Measurements from ENCODE around the gene CPLX4. TPM values are rescaled to one million over a fixed set of nuclear protein-coding genes. Genes with fewer than 3 reads are reported as not detected.
A peak's percentile ranks its signal among the peaks of the same experiment; 100 is the strongest.

CPLX4 gene
- total RNA-seq, 1 experiment from 2014 or later = not detected

DNA sequence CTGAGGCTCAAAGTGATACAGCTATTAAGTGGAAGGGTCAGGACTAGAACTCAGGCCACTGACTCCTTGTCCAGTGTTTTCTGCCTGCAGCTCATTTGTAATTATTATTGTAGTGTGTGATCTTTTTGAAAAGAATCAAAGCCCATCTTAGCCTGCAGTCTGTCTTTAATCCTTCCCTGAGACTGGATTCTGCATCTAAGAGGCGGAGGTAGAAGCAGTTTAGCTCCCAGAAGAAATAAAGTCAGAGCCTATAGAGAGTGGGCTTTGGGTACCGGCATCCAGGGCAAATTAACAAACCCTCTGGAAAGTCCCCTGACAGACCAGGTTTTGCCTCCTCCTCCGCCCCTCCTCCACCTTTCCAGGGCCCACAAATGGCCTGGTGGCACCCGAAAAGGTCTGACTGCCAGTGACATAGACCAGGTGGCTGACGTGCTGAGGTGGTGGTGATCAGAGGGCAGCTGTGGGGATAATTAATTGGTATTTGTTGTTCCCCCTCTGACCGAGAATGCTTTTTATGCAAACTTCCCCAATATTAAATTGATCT is 43.0 kb downstream of the CPLX4 start:
- DNase-seq (ENCODE audit: low read depth, low spot score) = no peak
- in situ Hi-C loops (cut with HindIII; ENCODE audit: low pct_unique_long_range_greater_than_20kb, low sequenced_read_pairs) = no loop called here

DNA sequence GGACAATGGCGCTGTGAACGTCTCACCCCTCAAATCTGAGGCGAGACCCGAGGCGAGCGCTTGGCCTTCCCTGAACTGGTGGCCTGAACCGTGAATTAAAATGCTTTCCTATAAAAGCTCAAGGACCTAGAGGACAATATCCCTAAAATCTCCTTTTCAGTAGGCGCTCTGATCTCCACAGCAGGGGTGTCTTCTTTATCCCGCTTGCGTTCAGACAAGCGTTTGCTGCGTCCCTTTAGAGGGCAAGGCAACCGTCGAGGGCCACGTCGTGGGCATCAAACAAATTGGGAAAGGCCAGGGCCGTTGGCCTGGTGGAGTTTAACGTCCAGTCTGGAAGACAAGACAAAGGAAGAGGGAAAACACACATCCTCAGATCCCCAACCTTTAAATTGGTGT is 43.9 kb downstream of the CPLX4 start:
- in situ Hi-C loops (cut with HindIII; ENCODE audit: low pct_unique_long_range_greater_than_20kb, low sequenced_read_pairs) = no loop called here
- DNase-seq (ENCODE audit: low read depth, low spot score) = no peak

DNA sequence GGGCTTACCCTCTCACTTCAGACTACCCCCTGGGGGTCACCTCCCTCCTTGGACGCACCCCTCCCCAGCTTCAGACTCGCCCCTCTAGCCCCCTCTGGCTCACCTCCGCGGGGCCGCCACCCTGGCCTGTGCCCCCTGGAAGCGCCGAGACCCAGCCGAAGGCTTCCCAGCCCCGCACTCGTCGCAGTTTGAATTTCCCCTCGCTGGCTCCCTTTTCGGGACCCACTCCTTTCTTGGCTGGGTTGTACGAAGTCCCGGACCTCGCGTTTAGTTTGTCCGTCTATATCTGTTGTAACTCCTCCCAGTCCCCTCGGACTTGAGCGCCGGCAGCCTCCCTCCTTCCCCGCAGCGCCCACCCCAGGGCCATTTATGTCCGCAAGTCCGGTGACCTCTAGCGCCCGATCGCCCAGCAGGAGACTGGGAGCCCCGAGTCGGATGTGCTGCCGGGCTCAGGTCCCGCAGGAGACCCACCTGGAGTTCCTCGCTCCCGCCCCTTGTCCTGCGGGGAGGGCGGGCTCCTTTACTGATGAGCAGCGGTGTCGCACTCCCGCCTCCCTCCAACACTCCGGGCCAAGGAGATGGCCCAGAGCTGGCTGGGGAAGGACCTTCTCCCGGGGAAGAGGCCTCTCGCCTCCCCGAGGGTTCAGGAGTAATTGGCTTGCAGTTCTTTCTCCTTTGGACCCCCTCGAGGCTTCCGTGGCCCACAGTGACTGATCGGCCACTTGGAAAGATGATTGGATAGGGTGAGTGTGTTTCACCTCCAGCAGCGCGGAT is 44.5 kb downstream of the CPLX4 start:
- in situ Hi-C loops (cut with HindIII; ENCODE audit: low pct_unique_long_range_greater_than_20kb, low sequenced_read_pairs) = no loop called here
- DNase-seq (ENCODE audit: low read depth, low spot score) = no peak

DNA sequence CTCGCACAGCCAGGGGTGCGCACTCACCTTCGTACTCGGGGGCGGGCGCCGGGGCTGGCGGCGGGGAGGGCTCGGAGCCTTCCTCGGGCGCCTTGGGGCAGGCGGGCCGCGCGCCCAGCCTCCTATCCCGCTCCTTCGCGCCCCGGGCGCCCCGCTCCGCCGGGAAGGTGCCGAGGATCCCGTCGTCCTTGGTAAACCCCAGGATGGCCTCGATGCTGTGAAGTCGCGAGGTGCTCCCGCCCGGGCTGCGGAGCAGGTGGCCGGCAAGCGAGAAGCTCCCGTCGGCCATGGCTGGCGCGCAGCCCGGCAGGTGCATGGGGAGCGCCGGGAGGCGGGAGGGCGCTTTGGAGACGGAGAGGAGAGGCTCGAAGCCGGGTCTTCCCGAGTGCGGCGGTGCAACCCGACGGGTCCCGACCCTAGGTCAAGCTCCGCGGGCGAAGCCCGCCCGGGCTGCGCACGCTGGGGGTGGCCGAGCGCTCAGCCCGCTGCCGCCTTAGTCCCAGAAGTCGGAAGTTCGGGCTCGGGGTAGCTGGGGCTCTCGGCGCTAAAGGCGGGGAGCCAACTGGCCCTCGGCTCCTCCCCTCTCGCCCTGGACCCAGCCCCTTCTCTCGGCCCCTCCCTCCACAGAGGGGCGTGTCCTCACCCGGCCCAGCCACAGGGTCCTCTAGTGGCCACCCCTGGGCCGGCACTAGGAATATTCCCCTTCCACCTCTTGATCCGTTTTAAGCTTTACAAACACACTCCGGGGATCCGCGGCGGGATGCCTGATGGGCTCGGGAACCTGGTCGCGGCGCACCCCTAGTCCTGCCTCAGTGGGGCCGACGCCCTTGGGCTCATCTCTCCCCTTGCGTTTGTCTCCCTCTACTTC is 45.3 kb downstream of the CPLX4 start, which contains the start of gene RAX:
TSS of gene RAX (minus strand) at position 564 of the 868 bp plus-strand sequence. CDS start at position 316, 248 bp downstream.
- in situ Hi-C loops (cut with HindIII; ENCODE audit: low pct_unique_long_range_greater_than_20kb, low sequenced_read_pairs) = no loop called here
- DNase-seq (ENCODE audit: low read depth, low spot score) = peak; percentile 53

DNA sequence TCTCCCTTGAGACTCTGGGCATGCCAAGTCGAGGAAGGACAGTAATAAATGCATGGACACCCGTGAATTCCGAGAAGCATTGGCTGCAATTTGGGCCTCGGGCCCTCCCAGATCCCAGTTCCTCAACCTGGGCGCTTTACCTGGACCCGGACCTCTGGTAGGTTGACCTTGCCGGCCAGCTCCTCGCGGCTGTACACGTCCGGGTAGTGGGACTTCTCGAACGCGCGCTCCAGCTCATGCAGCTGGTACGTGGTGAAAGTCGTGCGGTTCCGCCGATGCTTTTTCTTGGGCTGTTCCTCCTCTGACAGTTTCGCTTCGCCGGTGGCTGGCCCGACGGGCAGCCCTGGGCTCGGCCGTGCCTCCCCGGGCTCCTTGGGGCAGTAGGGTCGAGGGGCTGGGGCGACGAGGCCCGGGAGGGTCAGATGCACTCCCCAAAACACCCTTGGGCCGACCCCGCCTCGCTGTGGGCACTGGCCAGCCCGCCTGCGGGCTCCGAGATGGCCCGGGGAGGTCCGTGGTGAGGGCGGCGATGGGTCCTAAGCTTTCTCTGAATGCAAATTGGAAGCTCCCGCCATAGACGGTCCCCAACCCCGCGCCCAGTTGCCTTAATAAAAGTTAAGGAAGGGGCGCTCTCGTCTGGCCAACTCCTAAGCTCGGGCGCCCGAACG is 46.1 kb downstream of the CPLX4 start:
- in situ Hi-C loops (cut with HindIII; ENCODE audit: low pct_unique_long_range_greater_than_20kb, low sequenced_read_pairs) = no loop called here
- no peak for DNase-seq (ENCODE audit: low read depth, low spot score)

DNA sequence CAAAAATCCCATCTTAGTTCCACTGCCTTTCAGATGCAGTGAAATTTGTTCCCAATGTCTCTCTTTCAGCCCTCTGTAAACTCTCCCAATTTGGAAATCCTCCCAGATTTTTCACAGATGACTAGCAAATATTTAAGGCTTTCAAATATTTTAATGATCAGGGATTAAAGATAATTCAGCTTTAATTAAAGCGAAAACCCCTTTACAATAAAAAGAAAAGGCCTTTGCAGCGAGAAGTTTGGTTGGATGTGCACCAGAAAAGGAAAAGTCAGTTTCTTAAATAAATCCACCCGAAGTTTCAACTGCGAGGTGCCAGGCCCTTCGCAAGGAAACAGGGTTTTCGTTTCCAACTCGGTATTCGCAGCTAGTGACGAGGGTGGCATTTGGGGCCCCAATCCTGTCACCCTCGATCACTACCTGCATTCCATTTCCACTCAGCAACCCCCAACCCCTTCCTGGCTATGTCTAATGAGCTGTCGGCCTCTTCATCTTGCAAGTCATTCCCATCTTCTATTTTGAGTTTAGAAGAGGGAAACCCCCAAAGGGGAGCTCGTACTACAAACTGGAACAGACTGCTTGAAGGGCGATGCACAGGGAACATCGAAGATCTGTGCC is 46.7 kb downstream of the CPLX4 start:
- in situ Hi-C loops (cut with HindIII; ENCODE audit: low pct_unique_long_range_greater_than_20kb, low sequenced_read_pairs) = no loop called here
- DNase-seq (ENCODE audit: low read depth, low spot score) = no peak

DNA sequence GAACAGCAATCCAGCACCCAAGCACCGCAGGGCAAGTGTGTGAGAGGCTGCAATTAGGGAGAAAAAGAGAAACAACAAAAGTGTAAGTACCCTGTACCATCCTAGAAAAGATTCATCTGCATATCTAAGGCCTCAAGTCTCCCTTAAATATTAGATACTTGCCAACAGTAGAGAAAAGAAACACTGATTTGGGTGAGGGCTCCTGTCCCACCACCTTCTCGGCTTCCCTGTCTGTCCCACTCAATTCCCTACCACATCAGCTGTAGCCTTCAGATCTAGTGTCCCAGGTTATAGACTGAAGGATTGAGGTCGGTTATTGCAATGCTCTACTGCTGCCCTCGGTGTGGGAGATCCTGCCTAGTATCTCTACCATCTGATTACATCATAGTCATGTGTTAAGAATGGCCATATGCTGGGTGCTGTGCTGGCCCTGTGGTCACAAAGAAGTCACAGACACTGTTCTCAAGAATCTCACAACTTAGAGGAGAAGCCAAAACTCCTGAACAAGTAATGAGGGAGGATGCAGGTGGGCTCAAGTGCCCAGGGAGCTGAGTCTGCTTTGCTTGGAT is 47.7 kb downstream of the CPLX4 start:
- in situ Hi-C loops (cut with HindIII; ENCODE audit: low pct_unique_long_range_greater_than_20kb, low sequenced_read_pairs) = no loop called here
- DNase-seq (ENCODE audit: low read depth, low spot score) = no peak

DNA sequence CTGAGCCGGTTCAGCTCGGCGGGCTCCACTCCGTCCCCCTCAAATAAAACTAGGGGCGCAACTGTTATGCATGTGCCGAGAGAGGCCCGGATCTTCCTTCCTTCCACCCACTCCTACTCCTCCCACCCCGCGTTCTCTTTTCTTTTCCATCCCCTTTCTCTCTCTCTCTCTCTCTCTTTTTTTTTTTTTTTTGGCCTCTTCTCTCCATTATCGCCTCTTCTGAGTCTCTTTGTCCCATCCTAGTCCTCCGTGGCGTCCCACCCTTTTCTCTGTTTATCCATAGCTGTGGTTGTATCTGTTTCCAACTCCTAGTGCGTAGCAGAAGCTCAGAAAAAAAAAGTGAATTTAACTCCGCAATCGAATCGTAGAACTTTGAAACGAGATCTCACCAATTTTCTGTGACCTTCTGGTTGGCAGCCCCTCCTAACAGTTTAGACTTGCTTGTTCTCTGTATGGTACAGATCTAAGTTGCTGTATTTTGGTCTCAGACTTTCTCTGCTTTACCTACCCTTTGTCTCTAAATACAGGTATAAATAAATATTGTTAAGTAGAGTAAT is 48.8 kb downstream of the CPLX4 start:
- DNase-seq (ENCODE audit: low read depth, low spot score) = no peak
- in situ Hi-C loops (cut with HindIII; ENCODE audit: low pct_unique_long_range_greater_than_20kb, low sequenced_read_pairs) = no loop called here

DNA sequence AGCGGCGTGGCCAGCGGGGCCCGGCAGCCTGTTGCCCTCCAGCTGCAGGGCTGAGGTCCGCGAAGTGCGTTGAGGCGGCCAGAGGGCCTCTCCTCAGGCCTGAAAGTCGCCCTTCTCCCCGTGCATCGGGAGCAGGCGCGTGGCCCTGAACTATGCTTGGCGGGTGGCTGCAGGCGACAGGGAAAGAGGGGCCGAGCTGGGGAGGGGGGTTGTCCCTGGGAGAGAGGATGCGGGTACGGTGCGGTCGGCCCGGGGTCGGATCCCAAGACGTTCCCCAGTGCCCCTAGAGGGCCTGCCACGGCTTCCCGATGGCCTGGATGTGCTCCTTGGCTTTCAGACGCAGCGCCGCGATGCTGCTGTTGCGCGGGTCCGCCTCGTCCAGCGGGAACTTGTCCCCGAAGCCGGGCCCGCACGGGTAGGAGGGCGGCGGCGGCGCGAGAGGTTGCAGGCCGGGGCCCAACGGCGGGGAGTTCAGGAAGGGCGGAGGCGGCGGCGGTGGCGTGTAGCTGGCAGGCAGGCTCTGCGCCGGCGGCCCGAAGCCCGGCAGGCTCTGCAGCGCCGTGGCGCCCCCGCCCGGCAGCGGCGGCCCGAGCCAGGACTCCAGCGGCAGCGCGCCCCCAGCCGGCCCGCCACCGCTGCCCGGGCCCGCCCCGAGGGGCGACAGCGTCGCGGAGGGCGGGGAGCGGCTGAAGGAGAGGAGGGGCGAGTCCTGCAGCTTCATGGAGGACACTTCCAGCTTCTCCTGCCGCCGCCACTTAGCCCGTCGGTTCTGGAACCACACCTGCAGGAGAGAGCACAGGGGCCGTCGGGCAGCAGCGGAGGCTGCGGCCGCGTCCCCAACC is 49.5 kb downstream of the CPLX4 start:
- peak; percentile 32 for DNase-seq (ENCODE audit: low read depth, low spot score)

DNA sequence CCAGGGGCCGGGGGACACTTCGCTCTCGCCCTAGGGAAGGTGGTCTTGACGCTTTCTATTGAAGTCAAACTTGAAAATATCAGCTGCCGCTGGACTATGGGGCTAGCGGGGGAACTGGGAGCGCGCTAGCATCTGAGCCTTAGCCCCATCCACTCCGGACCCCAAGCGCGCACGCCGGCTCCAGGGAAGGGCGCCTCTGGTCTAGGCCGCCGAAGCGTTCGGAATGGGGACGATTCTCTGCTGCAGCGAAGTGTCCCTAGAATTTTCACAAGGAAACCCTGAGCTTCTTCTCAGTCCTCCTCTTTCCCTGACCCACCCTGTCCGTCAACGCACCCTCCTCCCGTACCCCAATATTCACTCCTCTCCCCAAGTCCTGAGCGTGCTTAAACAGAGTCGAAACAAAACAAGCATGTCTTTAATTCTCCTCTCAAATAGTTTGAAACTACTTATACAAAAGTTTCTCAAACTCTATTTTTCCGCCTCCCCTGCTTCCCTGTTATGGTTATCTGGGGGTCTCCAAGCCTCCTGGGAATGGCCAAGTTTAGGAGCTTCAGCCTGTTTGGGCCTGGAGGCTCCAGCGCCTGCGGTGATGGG is 50.2 kb downstream of the CPLX4 start:
- in situ Hi-C loops (cut with HindIII; ENCODE audit: low pct_unique_long_range_greater_than_20kb, low sequenced_read_pairs) = no loop called here
- DNase-seq (ENCODE audit: low read depth, low spot score) = no peak

More for the DNA sequence above, 49.5 kb downstream of the CPLX4 start:
- in situ Hi-C loops (cut with HindIII; ENCODE audit: low pct_unique_long_range_greater_than_20kb, low sequenced_read_pairs) = no loop called here

DNA sequence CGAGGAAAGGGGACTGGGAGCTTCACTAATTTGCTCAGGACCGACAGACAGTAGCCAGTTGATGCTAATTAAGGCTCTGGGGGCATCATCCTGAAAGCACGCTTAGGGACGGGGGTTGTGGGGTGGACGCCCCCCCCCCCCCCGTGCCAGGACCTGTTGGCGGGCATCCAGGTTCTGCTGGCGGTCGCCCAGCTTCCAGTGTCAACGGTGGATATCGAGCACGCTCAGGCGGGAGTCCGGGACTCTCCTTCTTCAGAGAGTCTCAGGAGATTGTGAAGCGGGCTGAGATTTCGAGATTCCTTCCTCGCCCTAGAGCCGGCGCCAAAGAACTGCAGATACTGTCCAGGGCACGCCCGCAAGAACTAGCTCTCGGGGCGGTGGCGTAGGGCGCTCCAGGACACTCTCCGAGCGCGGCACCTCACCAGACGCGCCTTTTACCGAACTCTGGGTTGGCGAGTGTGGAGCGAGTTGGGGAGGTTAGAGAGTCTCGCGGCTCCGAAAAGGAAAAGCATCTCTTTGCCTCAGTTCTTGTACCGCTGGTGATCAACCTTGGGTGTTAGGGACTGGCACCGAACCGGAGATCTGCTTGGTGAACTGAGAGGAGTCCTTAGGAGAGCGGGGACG is 50.8 kb downstream of the CPLX4 start:
- DNase-seq (ENCODE audit: low read depth, low spot score) = peak; percentile 13
- in situ Hi-C loops (cut with HindIII; ENCODE audit: low pct_unique_long_range_greater_than_20kb, low sequenced_read_pairs) = no loop called here

DNA sequence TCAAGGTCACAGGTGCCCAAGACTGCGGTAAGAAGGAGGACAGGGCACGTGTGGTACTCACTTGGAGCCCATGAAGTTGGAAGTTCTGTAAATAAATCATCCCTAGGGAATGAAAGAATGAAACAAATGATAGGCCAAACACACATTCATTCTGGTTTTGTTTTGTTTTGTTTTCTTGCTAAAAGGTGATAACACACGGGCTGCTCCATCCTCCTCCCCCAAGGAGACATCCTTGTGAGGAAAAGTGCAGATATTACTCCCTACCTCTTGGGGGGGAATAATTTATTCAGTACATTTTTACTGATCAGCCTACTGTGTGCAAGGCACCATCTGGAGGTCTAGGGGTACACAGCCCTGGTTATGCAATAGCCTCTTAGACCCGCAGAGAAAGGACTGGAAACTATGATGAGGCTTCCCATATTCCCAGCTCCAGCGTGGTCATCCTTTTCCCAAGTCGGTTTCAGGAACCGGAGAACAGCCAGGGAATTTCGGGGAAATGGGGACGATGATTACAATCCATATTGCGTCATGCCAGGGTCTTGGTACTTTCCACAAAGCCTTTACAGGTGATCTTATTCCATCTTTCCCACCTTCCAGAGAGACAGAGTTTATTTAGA is 51.5 kb downstream of the CPLX4 start:
- in situ Hi-C loops (cut with HindIII; ENCODE audit: low pct_unique_long_range_greater_than_20kb, low sequenced_read_pairs) = no loop called here
- no peak for DNase-seq (ENCODE audit: low read depth, low spot score)

DNA sequence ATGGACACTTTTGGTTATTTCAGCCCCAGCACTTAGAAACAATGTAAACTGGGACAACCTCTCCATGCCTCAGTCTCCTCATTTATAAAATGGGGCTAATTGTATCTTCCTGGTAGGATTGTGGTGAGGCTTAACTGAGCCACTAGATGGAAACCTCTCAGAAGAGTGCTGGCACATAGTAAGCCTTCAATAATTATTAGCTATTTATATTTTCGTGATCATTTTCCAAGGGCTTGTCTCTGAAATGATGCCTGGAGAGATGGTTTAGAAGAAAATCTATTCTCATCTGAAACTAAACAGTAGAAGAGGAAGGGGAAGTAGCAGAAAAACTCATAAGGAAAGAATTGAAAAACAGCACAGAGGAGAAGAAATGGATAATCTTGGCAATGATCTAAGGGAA is 52.0 kb downstream of the CPLX4 start:
- in situ Hi-C loops (cut with HindIII; ENCODE audit: low pct_unique_long_range_greater_than_20kb, low sequenced_read_pairs) = no loop called here

DNA sequence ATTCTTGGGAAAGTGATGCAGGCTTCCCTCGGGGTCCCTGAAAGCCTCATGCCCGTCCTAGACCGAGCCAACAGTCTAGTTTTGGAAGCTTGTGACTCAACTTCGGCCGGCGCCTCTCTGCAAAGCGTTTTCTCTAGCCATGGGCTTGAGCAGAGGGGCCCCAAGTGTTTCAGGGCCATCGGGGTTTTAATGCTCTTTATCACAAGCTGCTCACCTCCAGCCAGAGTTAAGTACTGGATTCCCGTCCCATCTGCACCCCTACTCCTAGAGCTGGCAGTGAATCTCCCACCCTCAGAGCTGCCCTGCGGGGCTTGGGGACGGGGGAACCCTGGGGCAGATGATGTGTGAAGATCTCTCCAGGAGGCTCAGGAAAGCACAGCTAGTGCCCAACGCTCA is 52.5 kb downstream of the CPLX4 start:
- in situ Hi-C loops (cut with HindIII; ENCODE audit: low pct_unique_long_range_greater_than_20kb, low sequenced_read_pairs) = no loop called here
- DNase-seq (ENCODE audit: low read depth, low spot score) = no peak

More for the DNA sequence above, 52.0 kb downstream of the CPLX4 start:
- DNase-seq (ENCODE audit: low read depth, low spot score) = no peak

Data from SK-MEL-5 (cell line).